PC-9 (cell line): ENCODE data around the gene NEDD4.
"Not testable (repeated sequence)": the region's sequence is repeated elsewhere in the genome, so short reads cannot be mapped to it uniquely, and the experiment has no call there.

ENCODE experiments used
- CTCF ChIP-seq: fragments of 200-600 bp; sonication (generic); conservative IDR thresholded peaks from 2 replicates; pipeline ENCODE4 v1.6.1; 2017; ENCODE audit warnings: mixed run types, antibody characterized with exemption, mild to moderate bottlenecking, moderate library complexity
- EZH2 ChIP-seq: fragments of 200-600 bp; sonication (generic); IDR thresholded peaks from 2 replicates; pipeline ENCODE4 v1.8.0; 2017; ENCODE audit warnings: antibody characterized with exemption, low read depth

DNA sequence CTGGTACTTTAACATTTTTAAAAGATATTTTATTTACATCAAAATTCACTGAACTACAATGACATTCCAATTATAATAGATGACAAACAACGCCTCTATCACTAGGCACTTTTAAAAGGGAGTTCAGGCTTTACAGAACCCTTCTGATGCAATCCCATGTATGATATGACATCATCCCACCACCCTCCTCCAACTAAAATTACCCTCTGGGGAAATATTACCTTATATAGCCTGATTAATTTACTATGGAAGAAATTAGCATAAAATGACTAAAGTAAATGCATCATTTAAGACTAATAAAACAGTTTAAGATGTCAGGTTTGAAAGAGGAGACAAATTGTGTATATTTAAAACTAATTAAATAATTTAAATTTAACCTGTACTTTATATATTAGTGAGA, 10.4 kb upstream of the NEDD4 start:
- TF ChIP-seq CTCF, EZH2: not testable (repeated sequence)
